Choroid plexus epithelial cell (primary cell): ENCODE results near the gene SC5D.

Experiments used
- DNase-seq: peaks from one replicate; pipeline ENCODE4 v3.0.0-alpha.2; 2010; ENCODE audit warnings: low read depth
- H3K4me3 ChIP-seq: 2 replicates; pipeline ENCODE4 v1.5.1; 2011; ENCODE audit warnings: low read depth, mild to moderate bottlenecking, control low read depth, low read length, moderate library complexity
- TF ChIP-seq, protein P1 (sequence below): conservative IDR thresholded peaks from 2 replicates; pipeline ENCODE4 v1.5.1; 2011; ENCODE audit warnings: low read depth, mild to moderate bottlenecking, control low read depth, inconsistent platforms, low read length, moderate library complexity

SC5D gene

DNA sequence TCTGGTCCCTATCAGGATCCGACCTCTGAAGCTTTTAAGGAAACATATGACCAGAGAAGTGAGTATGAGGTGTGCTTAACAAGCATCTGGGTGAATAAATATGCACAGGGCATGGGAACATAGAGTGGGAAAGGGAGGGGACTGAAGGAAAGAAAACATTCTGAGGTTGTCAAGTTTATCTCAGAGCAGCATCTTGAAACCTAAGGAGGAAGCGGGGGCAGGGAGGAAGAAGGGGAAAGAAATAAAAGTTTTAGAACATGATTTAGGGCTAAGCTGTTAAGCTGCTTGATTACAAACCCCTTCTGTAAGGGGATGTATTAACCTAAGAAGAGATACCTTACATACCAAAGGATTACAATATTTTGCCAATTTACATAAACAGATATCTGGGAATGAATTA lies 24.0 kb upstream of the SC5D start:
- H3K4me3 ChIP-seq = no peak overlapping the region
- TF ChIP-seq, protein P1, sequence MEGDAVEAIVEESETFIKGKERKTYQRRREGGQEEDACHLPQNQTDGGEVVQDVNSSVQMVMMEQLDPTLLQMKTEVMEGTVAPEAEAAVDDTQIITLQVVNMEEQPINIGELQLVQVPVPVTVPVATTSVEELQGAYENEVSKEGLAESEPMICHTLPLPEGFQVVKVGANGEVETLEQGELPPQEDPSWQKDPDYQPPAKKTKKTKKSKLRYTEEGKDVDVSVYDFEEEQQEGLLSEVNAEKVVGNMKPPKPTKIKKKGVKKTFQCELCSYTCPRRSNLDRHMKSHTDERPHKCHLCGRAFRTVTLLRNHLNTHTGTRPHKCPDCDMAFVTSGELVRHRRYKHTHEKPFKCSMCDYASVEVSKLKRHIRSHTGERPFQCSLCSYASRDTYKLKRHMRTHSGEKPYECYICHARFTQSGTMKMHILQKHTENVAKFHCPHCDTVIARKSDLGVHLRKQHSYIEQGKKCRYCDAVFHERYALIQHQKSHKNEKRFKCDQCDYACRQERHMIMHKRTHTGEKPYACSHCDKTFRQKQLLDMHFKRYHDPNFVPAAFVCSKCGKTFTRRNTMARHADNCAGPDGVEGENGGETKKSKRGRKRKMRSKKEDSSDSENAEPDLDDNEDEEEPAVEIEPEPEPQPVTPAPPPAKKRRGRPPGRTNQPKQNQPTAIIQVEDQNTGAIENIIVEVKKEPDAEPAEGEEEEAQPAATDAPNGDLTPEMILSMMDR = no peak
- DNase-seq = no peak

DNA sequence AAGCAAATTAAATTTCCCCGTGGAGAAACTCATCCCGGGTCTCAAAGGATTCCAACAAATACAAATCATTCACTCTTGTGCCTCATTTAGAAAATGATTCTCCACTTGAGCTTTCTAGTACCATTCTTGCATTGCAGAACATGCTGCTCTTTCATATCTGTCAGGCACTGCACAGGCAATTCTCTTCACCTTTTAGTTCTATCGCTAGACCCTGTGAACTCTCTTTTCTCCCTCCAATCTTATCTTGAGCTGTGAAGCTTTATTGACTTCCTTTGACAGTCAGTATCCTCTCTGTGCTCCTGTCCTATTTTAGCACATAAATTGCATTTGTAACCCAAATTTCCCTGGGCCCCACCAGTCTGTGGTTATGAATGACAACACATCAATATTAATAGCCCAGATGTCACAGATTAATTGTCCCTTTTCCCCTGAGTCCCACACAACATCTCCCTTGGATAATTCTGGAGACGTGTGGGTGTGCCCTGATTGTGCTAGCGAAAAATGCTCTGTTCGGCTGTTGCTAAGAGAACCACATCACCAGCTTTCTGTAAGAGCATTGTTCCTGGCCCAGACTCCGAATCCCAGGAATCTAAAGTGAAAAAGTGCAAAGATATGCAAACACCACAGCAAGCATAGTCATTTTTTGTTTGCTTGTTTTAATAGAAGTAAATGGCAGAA lies 22.4 kb upstream of the SC5D start:
- DNase-seq = no peak
- TF ChIP-seq, protein P1 = no peak
- H3K4me3 ChIP-seq = no peak overlapping the region

DNA sequence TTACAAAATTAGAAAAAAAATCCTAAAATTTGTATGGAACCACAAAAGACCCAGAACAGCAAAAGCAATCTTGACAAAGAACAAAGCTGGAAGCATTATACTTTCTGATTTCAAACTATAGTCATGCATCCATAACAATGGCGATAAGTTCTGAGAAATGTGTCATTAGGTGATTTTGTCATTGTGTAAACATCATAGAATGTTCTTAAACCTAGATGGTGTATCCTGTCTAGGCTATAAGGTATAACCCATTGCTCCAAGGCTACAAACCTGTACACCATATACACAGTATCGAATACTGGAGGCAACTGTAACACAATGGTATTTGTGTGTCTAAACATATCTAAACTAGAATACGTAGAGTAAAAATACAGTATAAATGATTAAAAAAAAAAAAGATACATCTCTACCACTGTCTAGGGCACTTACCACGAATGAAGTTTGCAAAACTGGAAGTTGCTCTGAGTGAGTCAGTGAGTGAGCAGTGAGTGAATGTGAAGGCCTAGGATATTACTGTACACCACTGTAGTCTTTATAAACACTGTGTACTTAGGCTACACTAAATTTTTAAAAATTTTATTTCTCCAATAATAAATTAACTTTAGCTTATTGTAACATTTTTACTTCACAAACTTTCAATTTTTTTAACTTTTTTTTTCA lies 18.1 kb upstream of the SC5D start:
- no peak for DNase-seq
- no peak overlapping the region for H3K4me3 ChIP-seq
- TF ChIP-seq, protein P1 = no peak

DNA sequence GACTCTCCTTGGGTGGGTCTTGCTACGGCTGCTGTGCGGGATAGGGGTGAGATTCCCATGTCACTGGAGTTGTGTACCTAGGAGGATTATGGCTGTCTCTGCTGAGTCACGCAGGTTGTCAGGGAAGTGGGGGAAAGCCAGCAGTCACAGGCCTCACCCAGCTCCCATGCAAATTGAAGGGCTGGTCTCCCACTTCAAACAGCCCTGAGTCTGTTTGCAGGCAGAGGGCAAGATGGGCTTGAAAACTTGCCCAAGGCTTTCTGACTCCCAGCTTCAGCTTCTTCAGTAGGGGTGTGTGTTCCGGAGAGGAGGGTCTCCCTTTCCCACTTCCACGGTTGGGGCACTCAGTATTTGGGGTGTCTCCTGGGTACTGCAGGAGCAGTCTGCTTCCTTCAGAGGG lies 10.9 kb upstream of the SC5D start:
- no peak for DNase-seq
- TF ChIP-seq, protein P1 = no peak
- H3K4me3 ChIP-seq = no peak overlapping the region

DNA sequence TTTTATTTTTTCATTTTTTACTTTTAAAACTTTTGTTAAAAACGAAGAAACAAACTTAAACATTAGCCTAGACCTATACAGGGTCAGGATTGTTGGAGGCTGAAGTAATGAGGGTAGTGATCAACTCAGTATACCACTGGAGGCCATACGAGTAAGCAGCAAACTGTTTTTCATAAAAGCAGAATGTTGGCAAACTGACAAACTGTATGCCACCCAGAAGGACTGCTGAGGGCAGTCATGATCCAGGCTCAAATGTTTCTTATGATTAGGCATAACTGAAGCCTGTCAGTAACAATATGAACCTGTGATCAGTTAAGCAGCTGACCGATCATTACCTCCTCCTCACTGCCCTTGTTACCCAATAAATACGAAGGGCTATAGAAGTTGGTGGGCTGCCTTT lies 10.2 kb upstream of the SC5D start:
- TF ChIP-seq, protein P1 = no peak
- no peak overlapping the region for H3K4me3 ChIP-seq
- no peak for DNase-seq

DNA sequence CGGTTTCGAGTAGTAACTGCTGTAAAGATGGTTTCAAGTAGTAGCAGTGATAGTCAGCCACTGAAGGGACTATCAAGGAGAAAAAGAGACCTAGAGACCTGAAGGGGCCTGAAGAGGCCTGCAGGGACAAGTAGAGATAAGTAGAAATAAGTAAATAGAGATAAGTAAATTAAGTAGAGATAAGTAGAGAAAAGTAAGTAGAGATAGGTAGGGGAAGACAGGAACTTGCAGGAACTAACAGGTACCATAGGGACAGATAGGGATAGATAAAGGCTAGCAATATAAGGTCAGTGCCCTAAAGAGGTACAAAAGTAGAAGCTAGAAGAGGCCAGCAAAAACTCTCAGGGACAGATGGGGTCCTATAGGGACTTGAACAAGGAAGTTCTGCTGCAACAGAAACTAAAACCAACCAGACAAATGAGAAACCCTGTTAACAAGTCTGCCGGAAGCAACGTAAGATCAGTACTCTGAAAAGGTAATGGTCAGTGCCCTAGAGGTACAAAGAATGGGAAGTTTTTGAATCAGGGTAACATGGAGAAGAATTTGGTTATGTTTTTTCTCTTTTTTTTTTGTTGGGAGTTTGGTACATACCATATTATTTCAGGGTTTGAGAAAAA lies 9.6 kb upstream of the SC5D start:
- TF ChIP-seq, protein P1 = no peak
- H3K4me3 ChIP-seq = no peak overlapping the region
- DNase-seq = no peak

DNA sequence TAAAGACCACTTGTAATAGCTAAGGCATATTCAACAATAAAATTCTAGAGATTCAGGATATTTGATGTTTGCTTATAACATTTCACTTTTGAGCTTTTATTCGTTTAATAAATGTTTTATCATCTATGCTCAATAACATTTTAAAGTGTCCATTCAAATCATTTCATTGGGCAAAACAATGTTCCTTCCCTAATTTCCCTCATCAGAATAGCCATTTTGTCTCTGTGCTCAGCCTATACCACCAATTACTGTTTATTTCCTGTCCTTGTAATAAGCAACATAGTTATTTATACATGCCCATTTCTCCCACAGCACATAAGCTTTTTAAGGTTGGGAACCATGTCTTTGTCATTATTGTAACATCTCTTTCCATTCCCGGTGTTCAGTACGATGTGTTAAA lies 1.3 kb upstream of the SC5D start:
- TF ChIP-seq, protein P1 = no peak
- DNase-seq = no peak
- H3K4me3 ChIP-seq = no peak overlapping the region
